ENCODE measurements around the gene TMEM229B.

DNA sequence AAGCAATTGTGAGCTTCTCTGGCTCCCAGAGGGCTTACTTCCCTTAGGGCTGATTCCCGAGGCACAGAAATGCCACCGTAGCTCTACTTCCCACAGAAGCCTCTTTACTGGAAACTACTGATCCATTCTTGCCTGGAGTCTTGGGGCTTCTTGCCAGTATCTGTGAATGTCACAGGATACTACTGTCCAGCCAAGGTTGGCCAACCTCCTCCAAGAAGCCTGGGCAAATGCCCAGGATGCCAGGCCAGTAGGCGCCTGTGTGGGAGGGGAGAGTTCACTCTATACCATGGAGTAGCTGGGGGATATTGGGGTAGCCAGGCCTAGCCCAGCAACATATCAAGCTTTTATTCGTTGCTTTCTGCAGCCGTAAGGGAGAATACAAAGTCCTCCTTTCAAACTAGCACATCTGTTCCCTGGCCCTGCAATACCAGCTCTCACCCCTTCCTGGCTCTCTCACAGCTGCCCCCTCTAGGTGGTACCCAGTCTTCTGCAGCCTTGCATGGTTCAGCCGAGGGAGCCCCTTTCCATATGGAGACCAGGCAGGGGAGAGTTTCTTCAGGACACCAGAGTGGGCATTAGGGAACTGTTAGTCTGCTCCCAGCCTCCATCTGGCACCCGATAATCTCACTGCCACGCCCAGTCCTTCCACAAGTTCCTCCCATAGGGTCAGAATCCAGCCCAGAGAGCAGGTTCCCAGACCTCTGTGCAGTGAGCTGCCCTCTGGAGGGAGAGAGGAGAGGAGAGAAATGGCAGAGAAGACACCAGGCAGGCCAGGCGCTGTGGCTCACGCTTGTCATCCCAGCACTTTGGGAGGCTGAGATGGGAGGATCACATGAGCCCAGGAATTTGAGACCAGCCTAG is 52.3 kb downstream of the TMEM229B start:
- TF ChIP-seq, protein P1, sequence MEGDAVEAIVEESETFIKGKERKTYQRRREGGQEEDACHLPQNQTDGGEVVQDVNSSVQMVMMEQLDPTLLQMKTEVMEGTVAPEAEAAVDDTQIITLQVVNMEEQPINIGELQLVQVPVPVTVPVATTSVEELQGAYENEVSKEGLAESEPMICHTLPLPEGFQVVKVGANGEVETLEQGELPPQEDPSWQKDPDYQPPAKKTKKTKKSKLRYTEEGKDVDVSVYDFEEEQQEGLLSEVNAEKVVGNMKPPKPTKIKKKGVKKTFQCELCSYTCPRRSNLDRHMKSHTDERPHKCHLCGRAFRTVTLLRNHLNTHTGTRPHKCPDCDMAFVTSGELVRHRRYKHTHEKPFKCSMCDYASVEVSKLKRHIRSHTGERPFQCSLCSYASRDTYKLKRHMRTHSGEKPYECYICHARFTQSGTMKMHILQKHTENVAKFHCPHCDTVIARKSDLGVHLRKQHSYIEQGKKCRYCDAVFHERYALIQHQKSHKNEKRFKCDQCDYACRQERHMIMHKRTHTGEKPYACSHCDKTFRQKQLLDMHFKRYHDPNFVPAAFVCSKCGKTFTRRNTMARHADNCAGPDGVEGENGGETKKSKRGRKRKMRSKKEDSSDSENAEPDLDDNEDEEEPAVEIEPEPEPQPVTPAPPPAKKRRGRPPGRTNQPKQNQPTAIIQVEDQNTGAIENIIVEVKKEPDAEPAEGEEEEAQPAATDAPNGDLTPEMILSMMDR (IDR thresholded peaks at IDR 0.05; ENCODE audit: low read depth, low read length): no peak
- TF ChIP-seq EZH2phosphoT487 (IDR thresholded peaks at IDR 0.05; ENCODE audit: low read depth): no peak

Data from OCI-LY3 (cell line).